ENCODE data around the gene ACBD4.

Gene ACBD4

GRCh38 chr17:45104907-45105624, 30.4 kb upstream of the ACBD4 start:
- Histone ChIP-seq H3K4me1 (ENCODE audit: control insufficient read depth in 1 of 2, insufficient read depth in 1 of 2, low read depth in 1 of 2, low read length in 1 of 2) (no peaks in the 10 kb centered on the region), H3K27ac (no peak overlapping the region), H3K9me3 (no peaks in the 10 kb centered on the region), H3K4me3 (ENCODE audit: low read depth in 1 of 2, low read length in 1 of 2) (no peak overlapping the region), H3K36me3 (peaks cover 92% of the 10 kb centered on the region), H3K27me3 (no peaks in the 10 kb centered on the region)
- no peak for TF ChIP-seq CTCF (IDR thresholded peaks at IDR 0.05)

- no peak for TF ChIP-seq CTCF (IDR thresholded peaks at IDR 0.05)
- Histone ChIP-seq H3K27ac (no peak overlapping the region), H3K27me3 (no peaks in the 10 kb centered on the region), H3K36me3 (peaks cover 84% of the 10 kb centered on the region), H3K4me1 (ENCODE audit: control insufficient read depth in 1 of 2, insufficient read depth in 1 of 2, low read depth in 1 of 2, low read length in 1 of 2) (no peaks in the 10 kb centered on the region), H3K4me3 (ENCODE audit: low read depth in 1 of 2, low read length in 1 of 2) (no peak overlapping the region), H3K9me3 (no peaks in the 10 kb centered on the region)
Measured at GRCh38 chr17:45106096-45106495, 29.4 kb upstream of the ACBD4 start.

- Histone ChIP-seq H3K4me1 (ENCODE audit: control insufficient read depth in 1 of 2, insufficient read depth in 1 of 2, low read depth in 1 of 2, low read length in 1 of 2) (no peaks in the 10 kb centered on the region), H3K36me3 (peaks cover 80% of the 10 kb centered on the region), H3K27me3 (no peaks in the 10 kb centered on the region), H3K4me3 (ENCODE audit: low read depth in 1 of 2, low read length in 1 of 2) (no peak overlapping the region), H3K9me3 (no peaks in the 10 kb centered on the region), H3K27ac (no peak overlapping the region)
- TF ChIP-seq CTCF (IDR thresholded peaks at IDR 0.05): no peak
Measured at GRCh38 chr17:45106582-45106981, 28.9 kb upstream of the ACBD4 start.

- Histone ChIP-seq H3K9me3 (no peaks in the 10 kb centered on the region), H3K27me3 (no peaks in the 10 kb centered on the region), H3K27ac (no peak overlapping the region), H3K4me1 (ENCODE audit: control insufficient read depth in 1 of 2, insufficient read depth in 1 of 2, low read depth in 1 of 2, low read length in 1 of 2) (no peaks in the 10 kb centered on the region), H3K36me3 (peaks cover 71% of the 10 kb centered on the region), H3K4me3 (ENCODE audit: low read depth in 1 of 2, low read length in 1 of 2) (no peak overlapping the region)
- TF ChIP-seq CTCF (IDR thresholded peaks at IDR 0.05): no peak
Measured at GRCh38 chr17:45107293-45108010, 28.0 kb upstream of the ACBD4 start.

GRCh38 chr17:45108051-45108450, 27.4 kb upstream of the ACBD4 start:
- Histone ChIP-seq H3K9me3 (no peaks in the 10 kb centered on the region), H3K27ac (no peak overlapping the region), H3K27me3 (no peaks in the 10 kb centered on the region), H3K4me1 (ENCODE audit: control insufficient read depth in 1 of 2, insufficient read depth in 1 of 2, low read depth in 1 of 2, low read length in 1 of 2) (no peaks in the 10 kb centered on the region), H3K4me3 (ENCODE audit: low read depth in 1 of 2, low read length in 1 of 2) (no peak overlapping the region), H3K36me3 (peaks cover 65% of the 10 kb centered on the region)
- no peak for TF ChIP-seq CTCF (IDR thresholded peaks at IDR 0.05)

Data from neutrophil (primary cell).